Gastroesophageal sphincter (tissue), 3 donors: ENCODE measurements around the gene SLC7A11.

Experiments
- CTCF ChIP-seq, 4 experiments: fragments of 200-600 bp in 2 of 4; fragments of 450-650 bp in 2 of 4; sonication (generic) in 1 of 4; IDR thresholded peaks; one replicate each; pipeline ENCODE4 v1.5.1; 2017 to 2019; ENCODE audit warnings: antibody characterized with exemption in 4 of 4, mild to moderate bottlenecking in 2 of 4, moderate library complexity in 2 of 4
- EP300 ChIP-seq: sonication (generic); formaldehyde crosslinking; IDR thresholded peaks from one replicate; pipeline ENCODE4 v1.6.1; 2017; ENCODE audit warnings: antibody characterized with exemption, mild to moderate bottlenecking
- POLR2A ChIP-seq, 2 donors: fragments of 450-650 bp; IDR thresholded peaks; one replicate each; pipeline ENCODE4 v1.6.1; 2017; ENCODE audit warnings: antibody characterized with exemption in 2 of 2, mild to moderate bottlenecking in 2 of 2, moderate library complexity in 1 of 2

DNA sequence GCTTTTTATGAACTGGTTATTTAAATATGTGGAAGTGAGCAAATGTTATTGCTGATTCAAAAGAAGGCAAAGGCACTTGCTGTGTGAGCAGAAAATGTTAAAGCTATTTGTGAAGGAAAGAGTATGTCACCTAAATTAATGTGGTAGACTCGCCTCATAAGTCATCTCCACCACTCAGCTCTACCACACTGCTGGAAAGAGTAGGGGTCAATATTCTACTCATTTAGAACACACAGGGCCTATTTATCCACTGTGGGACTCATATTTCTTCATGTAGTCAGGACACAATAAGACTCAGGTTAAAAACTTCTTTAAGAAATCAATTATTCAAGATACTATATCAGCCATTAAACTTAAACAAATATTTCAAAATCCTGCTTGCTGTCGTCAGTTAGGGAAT, 106.5 kb downstream of the SLC7A11 start:
- no peak for TF ChIP-seq CTCF (IDR thresholded peaks at IDR 0.05)
- no peak for TF ChIP-seq POLR2A (IDR thresholded peaks at IDR 0.05)
- no peak for TF ChIP-seq EP300
